Gastroesophageal sphincter (tissue), 3 donors: ENCODE data around the gene TSTD2.

Experiments
- POLR2A ChIP-seq, 2 donors: fragments of 450-650 bp; IDR thresholded peaks; one replicate each; pipeline ENCODE4 v1.6.1; 2017; ENCODE audit warnings: antibody characterized with exemption in 2 of 2, mild to moderate bottlenecking in 2 of 2, moderate library complexity in 1 of 2
- TF ChIP-seq, protein P1 (sequence below), 4 experiments: fragments of 200-600 bp in 2 of 4; fragments of 450-650 bp in 2 of 4; sonication (generic) in 1 of 4; IDR thresholded peaks; one replicate each; pipeline ENCODE4 v1.5.1; 2017 to 2019; ENCODE audit warnings: antibody characterized with exemption in 4 of 4, mild to moderate bottlenecking in 2 of 4, moderate library complexity in 2 of 4

GRCh38 chr9:97617939-97618416 is 15.2 kb downstream of the TSTD2 start:
- TF ChIP-seq, protein P1, sequence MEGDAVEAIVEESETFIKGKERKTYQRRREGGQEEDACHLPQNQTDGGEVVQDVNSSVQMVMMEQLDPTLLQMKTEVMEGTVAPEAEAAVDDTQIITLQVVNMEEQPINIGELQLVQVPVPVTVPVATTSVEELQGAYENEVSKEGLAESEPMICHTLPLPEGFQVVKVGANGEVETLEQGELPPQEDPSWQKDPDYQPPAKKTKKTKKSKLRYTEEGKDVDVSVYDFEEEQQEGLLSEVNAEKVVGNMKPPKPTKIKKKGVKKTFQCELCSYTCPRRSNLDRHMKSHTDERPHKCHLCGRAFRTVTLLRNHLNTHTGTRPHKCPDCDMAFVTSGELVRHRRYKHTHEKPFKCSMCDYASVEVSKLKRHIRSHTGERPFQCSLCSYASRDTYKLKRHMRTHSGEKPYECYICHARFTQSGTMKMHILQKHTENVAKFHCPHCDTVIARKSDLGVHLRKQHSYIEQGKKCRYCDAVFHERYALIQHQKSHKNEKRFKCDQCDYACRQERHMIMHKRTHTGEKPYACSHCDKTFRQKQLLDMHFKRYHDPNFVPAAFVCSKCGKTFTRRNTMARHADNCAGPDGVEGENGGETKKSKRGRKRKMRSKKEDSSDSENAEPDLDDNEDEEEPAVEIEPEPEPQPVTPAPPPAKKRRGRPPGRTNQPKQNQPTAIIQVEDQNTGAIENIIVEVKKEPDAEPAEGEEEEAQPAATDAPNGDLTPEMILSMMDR (IDR thresholded peaks at IDR 0.05) = no peak
- no peak for TF ChIP-seq POLR2A (IDR thresholded peaks at IDR 0.05)
